OCI-LY3 (cell line): ENCODE data around the gene RUSF1.
"Not testable (repeated sequence)": the region's sequence is repeated elsewhere in the genome, so short reads cannot be mapped to it uniquely, and the experiment has no call there.

Source experiments
- EZH2phosphoT487 ChIP-seq: fragments of 200-600 bp; shearing (Covaris generic); IDR thresholded peaks from 2 replicates; pipeline ENCODE4 v1.6.1; 2018; ENCODE audit warnings: antibody characterized with exemption, mixed run types, low read depth
- TF ChIP-seq, protein P1 (sequence below): fragments of 200-600, 300-600 bp; sonication (generic); IDR thresholded peaks from 2 replicates; pipeline ENCODE4 v1.5.1; 2014; ENCODE audit warnings: antibody characterized with exemption, low read length, low read depth

GRCh38 chr16:31503555-31503954, 4.6 kb downstream of the RUSF1 start:
- TF ChIP-seq, protein P1, sequence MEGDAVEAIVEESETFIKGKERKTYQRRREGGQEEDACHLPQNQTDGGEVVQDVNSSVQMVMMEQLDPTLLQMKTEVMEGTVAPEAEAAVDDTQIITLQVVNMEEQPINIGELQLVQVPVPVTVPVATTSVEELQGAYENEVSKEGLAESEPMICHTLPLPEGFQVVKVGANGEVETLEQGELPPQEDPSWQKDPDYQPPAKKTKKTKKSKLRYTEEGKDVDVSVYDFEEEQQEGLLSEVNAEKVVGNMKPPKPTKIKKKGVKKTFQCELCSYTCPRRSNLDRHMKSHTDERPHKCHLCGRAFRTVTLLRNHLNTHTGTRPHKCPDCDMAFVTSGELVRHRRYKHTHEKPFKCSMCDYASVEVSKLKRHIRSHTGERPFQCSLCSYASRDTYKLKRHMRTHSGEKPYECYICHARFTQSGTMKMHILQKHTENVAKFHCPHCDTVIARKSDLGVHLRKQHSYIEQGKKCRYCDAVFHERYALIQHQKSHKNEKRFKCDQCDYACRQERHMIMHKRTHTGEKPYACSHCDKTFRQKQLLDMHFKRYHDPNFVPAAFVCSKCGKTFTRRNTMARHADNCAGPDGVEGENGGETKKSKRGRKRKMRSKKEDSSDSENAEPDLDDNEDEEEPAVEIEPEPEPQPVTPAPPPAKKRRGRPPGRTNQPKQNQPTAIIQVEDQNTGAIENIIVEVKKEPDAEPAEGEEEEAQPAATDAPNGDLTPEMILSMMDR: not testable (repeated sequence)
- TF ChIP-seq EZH2phosphoT487: not testable (repeated sequence)
